Heart right ventricle (tissue), 16 donors: ENCODE measurements around the gene GAS6. TPM values are rescaled to one million over a fixed set of nuclear protein-coding genes. Genes with fewer than 3 reads are reported as not detected.

Experiments
- ATAC-seq, 8 donors: fragments of 200-7000 bp; cut with Tn5 transposase; one replicate each; pipeline ENCODE4 v1.9.1; 2020; ENCODE audit warnings: mild to moderate bottlenecking in 8 of 8, moderate library complexity in 8 of 8, moderate number of reproducible peaks in 1 of 8
- DNase-seq, 2 donors: peaks; one replicate each; pipeline ENCODE4 v3.0.0-alpha.2; 2020
- H3K27ac ChIP-seq, 10 donors: fragments of 200-600 bp; sonication (generic) in 2 of 10; one replicate each; pipeline versions ENCODE4 v1.5.0 to v1.8.0; 2020 to 2022; ENCODE audit warnings: mild to moderate bottlenecking in 3 of 10
- H3K27me3 ChIP-seq, 7 donors: fragments of 200-600 bp; one replicate each; pipeline ENCODE4 v1.8.0; 2021 to 2022; ENCODE audit warnings: mild to moderate bottlenecking in 2 of 7
- H3K36me3 ChIP-seq, 9 donors: fragments of 200-600 bp; sonication (generic) in 1 of 9; one replicate each; pipeline versions ENCODE4 v1.5.0 to v1.8.0; 2020 to 2022; ENCODE audit warnings: mild to moderate bottlenecking in 2 of 9
- H3K4me1 ChIP-seq, 9 donors: fragments of 200-600 bp; sonication (generic) in 1 of 9; one replicate each; pipeline versions ENCODE4 v1.5.0 to v1.8.0; 2020 to 2022; ENCODE audit warnings: mild to moderate bottlenecking in 4 of 9
- H3K4me3 ChIP-seq, 10 donors: fragments of 200-600 bp; sonication (generic) in 2 of 10; one replicate each; pipeline versions ENCODE4 v1.5.0 to v1.8.0; 2020 to 2022; ENCODE audit warnings: mild to moderate bottlenecking in 7 of 10, moderate library complexity in 2 of 10
- H3K9me3 ChIP-seq, 11 donors: fragments of 200-600 bp in 10 of 11; sonication (generic) in 2 of 11; one replicate each; pipeline versions ENCODE4 v1.5.0 to v1.8.0; 2013 to 2022; ENCODE audit warnings: mild to moderate bottlenecking in 2 of 11, control low read depth in 1 of 11, moderate library complexity in 1 of 11
- WGBS, 2 donors: extraction: QIAGEN DNeasy Blood & Tissue Kit; methylation state at CpG; one replicate each; pipeline ENCODE4 v1.1.7; 2013; ENCODE audit warnings: inconsistent platforms in 1 of 2; 5-methylcytosine and 5-hydroxymethylcytosine counted together
- intact Hi-C, 10 donors: fragments of 100-400 bp; cut with DNase I; formaldehyde crosslinking; loops; one replicate each; pipeline versions ENCODE4 v1.11.1 to v1.14.2; 2022
- polyA plus RNA-seq, 2 donors: library from polyadenylated mRNA; stranded (reverse); fragments of 200-250 nt; gene quantifications; one replicate each; pipeline ENCODE4 v1.2.3, GENCODE V29; 2013
- total RNA-seq, 10 donors: library from RNA; stranded (reverse); fragmentation: NEBNext Ultra II Directional in 3 of 10; extraction: Animal tissue kit (Norgen Biotek cat#: 25700) in 3 of 10; gene quantifications; one replicate each; pipeline versions ENCODE4 v1.2.1 to v1.2.4, GENCODE V29; 2021 to 2023
- TF ChIP-seq, protein P1 (sequence below), 9 donors: fragments of 200-600 bp; sonication (generic) in 2 of 9; IDR thresholded peaks; one replicate each; pipeline versions ENCODE4 v1.5.0 to v1.8.0; 2021 to 2022; ENCODE audit warnings: antibody characterized with exemption in 9 of 9, mild to moderate bottlenecking in 5 of 9, moderate library complexity in 1 of 9
- donor health status: Arrhythmogenic right ventricular cardiomyopathy.
- donor health status: ischemic (EF 13 %, LVEDD 7.1; RV severe dilation, severe dysfunction).
- donor health status: healthy with polysubstance abuse.
- donor health status: DM: no; HTN: yes; CAD: no.
- donor health status: DM: no; HTN: no; CAD: no.
- donor health status: ischemic (EF 25% LVEDD 6.9; RV normal size, moderate dysfunction).
- donor health status: ischemic (EF 25% LVEDD 5.7; RV mildly dilated, moderate dysfunction).
- donor health status: healthy.
- donor health status: DM: yes; HTN: yes; CAD: no.
- donor health status: Ischemic cardiomyopathy.
- donor health status: ischemic (EF 35%, LVEDD 5.7; RV mildly dilated, moderate dysfunction).
- donor health status: nonischemic (EF 11% LVEDD 7.7; RV severe dilation, severe dysfunction).
- donor health status: DM: yes; HTN: yes; CAD: no.
- donor health status: PGD.
- donor health status: ischemic (EF 29% LVEDD 5.4; RV normal size, mild dysfunction).
- donor health status: nonischemic (EF 23%, LVEDD 6.1; RV moderate dilation, normal function).

GAS6 gene
- total and polyA plus RNA-seq, 12 donors, result 113 to 280 (median 174) TPM

DNA sequence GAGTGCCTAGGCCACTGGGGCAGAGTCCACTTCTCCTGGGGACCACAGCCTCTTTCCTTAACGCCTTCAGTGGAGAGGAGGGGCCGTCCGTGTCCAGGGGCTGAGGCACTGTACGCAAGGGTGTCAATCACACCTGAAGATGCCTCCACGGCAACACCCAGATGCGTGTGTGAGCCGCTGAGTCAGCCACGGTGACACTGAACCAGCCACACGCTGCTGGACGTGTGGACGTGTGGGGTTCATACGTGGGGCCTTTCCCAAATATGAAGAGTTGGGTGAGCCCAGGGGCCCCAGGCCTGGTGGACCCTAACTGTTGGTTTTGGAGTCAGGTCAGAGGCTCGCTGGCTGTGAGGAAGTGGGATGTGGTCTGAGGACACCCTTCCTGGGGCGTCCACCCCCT is 53.2 kb downstream of the GAS6 start:
- intact Hi-C loops, result loop anchor here in 2 of 10 donors (2.0 to 5.0 kb wide), 2 partner anchors 96 to 417 kb away; no protein-coding TSS in a partner anchor
- H3K36me3 ChIP-seq, result peaks cover 0 to 12% (median 0%) of the 10 kb centered on the region in 9 donors
- no peak overlapping the region for H3K27ac ChIP-seq
- H3K9me3 ChIP-seq, result peaks cover 0 to 20% (median 3%) of the 10 kb centered on the region in 11 donors
- peaks cover 0 to 16% (median 10%) of the 10 kb centered on the region in 9 donors for H3K4me1 ChIP-seq
- TF ChIP-seq, protein P1, sequence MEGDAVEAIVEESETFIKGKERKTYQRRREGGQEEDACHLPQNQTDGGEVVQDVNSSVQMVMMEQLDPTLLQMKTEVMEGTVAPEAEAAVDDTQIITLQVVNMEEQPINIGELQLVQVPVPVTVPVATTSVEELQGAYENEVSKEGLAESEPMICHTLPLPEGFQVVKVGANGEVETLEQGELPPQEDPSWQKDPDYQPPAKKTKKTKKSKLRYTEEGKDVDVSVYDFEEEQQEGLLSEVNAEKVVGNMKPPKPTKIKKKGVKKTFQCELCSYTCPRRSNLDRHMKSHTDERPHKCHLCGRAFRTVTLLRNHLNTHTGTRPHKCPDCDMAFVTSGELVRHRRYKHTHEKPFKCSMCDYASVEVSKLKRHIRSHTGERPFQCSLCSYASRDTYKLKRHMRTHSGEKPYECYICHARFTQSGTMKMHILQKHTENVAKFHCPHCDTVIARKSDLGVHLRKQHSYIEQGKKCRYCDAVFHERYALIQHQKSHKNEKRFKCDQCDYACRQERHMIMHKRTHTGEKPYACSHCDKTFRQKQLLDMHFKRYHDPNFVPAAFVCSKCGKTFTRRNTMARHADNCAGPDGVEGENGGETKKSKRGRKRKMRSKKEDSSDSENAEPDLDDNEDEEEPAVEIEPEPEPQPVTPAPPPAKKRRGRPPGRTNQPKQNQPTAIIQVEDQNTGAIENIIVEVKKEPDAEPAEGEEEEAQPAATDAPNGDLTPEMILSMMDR (IDR thresholded peaks at IDR 0.05), result no peak
- no peaks in the 10 kb centered on the region for H3K27me3 ChIP-seq
- ATAC-seq (no peak), DNase-seq (no peak)
- 95 to 96% methylated on average over 14 of the region's 14 CpGs for WGBS, 2 donors
- no peak overlapping the region for H3K4me3 ChIP-seq

DNA sequence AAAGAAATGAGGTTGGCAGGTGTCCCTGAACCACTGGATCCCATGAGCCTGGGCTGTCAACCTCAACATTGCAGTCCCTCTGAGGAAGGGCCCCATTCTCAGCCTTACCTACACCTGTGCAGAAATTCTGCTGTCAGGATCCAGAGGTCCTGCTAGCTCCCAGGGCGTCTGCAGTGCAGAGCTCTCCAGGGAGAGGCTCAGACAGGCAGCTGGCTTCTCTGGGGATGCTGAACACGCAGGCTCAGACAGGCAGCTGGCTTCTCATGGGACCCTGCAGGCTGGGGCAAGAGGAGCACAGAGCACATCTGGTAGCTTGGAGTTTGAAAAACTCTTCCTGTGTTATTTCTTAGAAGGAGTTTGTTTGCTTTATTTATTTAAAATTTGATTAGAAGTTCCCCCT is 53.9 kb downstream of the GAS6 start:
- H3K27ac ChIP-seq, result no peak overlapping the region
- ATAC-seq, result no peak
- H3K4me1 ChIP-seq, result peaks cover 0 to 15% (median 10%) of the 10 kb centered on the region in 9 donors
- 52 to 73% methylated on average over 2 of the region's 2 CpGs for WGBS, 2 donors
- no peak for DNase-seq
- intact Hi-C loops, result loop anchor here in 2 of 10 donors (2.0 to 5.0 kb wide), 2 partner anchors 97 to 417 kb away; no protein-coding TSS in a partner anchor
- peaks cover 0 to 20% (median 3%) of the 10 kb centered on the region in 11 donors for H3K9me3 ChIP-seq
- TF ChIP-seq, protein P1 (IDR thresholded peaks at IDR 0.05), result no peak
- no peaks in the 10 kb centered on the region for H3K27me3 ChIP-seq
- H3K4me3 ChIP-seq, result no peak overlapping the region
- H3K36me3 ChIP-seq, result peaks cover 0 to 13% (median 0%) of the 10 kb centered on the region in 9 donors

DNA sequence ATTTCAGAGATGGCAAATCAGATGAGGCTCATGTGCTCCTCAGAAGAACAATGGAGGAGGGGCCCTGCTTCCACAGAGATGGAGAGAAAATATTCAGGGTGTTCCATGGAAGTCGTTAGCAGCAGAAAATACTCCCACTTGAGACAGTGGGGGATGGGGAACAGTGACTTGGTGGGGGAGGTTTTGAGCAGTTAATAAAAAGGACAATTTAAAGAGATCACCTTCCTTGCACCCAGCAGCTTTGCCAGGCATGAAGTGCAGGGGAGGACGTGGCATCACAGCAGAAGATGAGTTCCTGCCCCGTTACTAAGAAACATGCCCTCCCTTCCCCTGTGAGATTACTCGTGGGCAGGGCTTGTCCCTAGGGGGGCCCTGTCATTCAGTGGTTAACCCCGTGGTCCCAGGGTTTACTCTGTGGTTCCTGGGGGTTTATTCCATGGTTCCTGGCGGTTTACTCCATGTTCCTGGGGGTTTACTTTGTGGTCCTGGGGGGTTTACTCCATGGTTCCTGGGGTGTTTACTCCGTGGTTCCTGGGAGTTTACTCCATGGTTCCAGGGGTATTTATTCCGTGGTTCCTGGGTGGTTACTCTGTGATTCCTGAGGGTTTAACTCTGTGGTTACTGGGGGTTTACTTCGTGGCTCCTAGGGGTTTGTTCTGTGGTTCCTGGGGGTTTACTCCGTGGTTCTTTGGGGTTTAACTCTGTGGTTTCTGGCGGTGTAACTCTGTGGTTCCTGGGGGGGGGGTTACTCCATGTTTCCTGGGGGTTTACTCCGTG is 55.6 kb downstream of the GAS6 start:
- 84 to 86% methylated on average over 12 of the region's 12 CpGs for WGBS, 2 donors
- TF ChIP-seq, protein P1 (IDR thresholded peaks at IDR 0.05), result no peak
- peaks cover 0 to 13% (median 0%) of the 10 kb centered on the region in 9 donors for H3K36me3 ChIP-seq
- H3K27ac ChIP-seq, result no peak overlapping the region
- peaks cover 0 to 2% (median 0%) of the 10 kb centered on the region in 9 donors for H3K4me1 ChIP-seq
- no peaks in the 10 kb centered on the region for H3K27me3 ChIP-seq
- H3K4me3 ChIP-seq, result no peak overlapping the region
- DNase-seq, result no peak
- peaks cover 0 to 20% (median 3%) of the 10 kb centered on the region in 11 donors for H3K9me3 ChIP-seq
- intact Hi-C loops, result no loop called here
- no peak for ATAC-seq

DNA sequence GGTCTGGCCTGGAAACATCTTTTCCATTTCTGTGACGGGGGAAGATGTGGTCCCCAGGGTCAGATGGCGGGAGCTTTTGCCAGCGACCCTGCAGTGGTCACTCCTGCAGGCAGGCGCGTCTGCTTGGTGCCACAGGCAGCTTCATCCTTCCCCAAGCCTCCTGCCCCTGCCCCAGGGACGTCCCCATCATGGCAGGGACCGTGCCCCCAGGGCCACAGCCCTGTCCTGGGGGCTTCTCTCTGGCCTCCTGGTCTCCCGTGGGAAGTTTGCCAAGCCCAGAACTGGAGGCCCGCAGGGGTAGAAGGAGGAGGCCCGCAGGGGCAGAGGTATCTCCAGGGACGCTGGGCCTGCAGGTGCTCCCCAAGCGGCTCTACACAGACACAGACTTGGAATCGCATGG is 57.4 kb downstream of the GAS6 start:
- peaks cover 0 to 20% (median 3%) of the 10 kb centered on the region in 11 donors for H3K9me3 ChIP-seq
- H3K27me3 ChIP-seq, result peaks cover 0 to 7% (median 0%) of the 10 kb centered on the region in 7 donors
- intact Hi-C loops, result no loop called here
- WGBS, 2 donors, result 93 to 96% methylated on average over 13 of the region's 13 CpGs
- ATAC-seq (no peak), DNase-seq (no peak)
- H3K27ac ChIP-seq, result no peak overlapping the region
- peaks cover 0 to 3% (median 0%) of the 10 kb centered on the region in 9 donors for H3K36me3 ChIP-seq
- H3K4me3 ChIP-seq, result no peak overlapping the region
- TF ChIP-seq, protein P1 (IDR thresholded peaks at IDR 0.05), result no peak
- peaks cover 0 to 10% (median 7%) of the 10 kb centered on the region in 9 donors for H3K4me1 ChIP-seq
